ENCODE data around the gene IGBP1. TPM values are rescaled to one million over a fixed set of nuclear protein-coding genes. Genes with fewer than 3 reads are reported as not detected.

IGBP1 gene
- total RNA-seq, 1 experiment from 2014 or later: 50.7 TPM

DNA sequence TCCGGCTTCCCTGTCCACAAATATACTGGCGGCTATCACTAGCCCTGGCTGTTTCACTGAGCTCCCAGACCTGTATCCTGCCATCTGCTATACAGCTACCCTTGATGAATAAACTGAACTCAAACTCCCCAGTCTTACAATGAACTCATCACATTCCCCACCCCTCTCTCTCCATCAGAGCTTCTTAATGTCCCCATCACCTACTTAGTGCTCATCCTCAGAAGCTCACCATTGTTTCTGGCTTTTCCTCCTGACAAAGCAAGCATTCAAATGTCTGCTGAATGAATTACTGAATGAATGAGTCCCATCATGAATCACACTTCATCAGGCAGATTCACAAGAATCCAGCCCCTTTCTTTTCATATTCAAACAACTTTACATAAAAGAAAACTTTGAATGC, 38.4 kb downstream of the IGBP1 start:
- DNase-seq (ENCODE audit: low read depth, low spot score): no peak
- Histone ChIP-seq H3K4me2 (ENCODE audit: low read length) (no peak overlapping the region), H3K9me2 (ENCODE audit: insufficient read depth) (no peaks in the 10 kb centered on the region), H3K9me3 (ENCODE audit: control insufficient read depth in 1 of 2, insufficient read depth in 1 of 2, low read depth in 1 of 2, low read length in 2 of 2) (no peaks in the 10 kb centered on the region), H4K20me1 (ENCODE audit: insufficient read depth) (no peaks in the 10 kb centered on the region), H3K79me2 (ENCODE audit: insufficient read depth, low read length) (no peaks in the 10 kb centered on the region), H3K4me1 (ENCODE audit: control insufficient read depth in 1 of 2, insufficient read depth in 2 of 2, low read length in 2 of 2) (peaks cover 4 to 49% of the 10 kb centered on the region in 2 experiments; a peak in 3 of 4 replicates), H2AFZ (ENCODE audit: low read depth, low read length, poor library complexity, severe bottlenecking) (no peak overlapping the region), H3K4me3 (replicated peaks in 1 of 2; ENCODE audit: low read depth in 1 of 2, low read length in 2 of 2) (no peak overlapping the region), H3K27ac (ENCODE audit: low read depth, low read length) (no peak overlapping the region), H3K27me3 (ENCODE audit: insufficient read depth, low read length) (no peaks in the 10 kb centered on the region), H3K9ac (ENCODE audit: low read length) (no peak overlapping the region), H3K36me3 (ENCODE audit: control insufficient read depth in 1 of 2, insufficient read depth in 2 of 2, low read length in 2 of 2) (no peaks in the 10 kb centered on the region; a peak in 1 of 4 replicates)
- TF ChIP-seq EZH2 (IDR thresholded peaks at IDR 0.05): no peak
- no peak for TF ChIP-seq ZFX (IDR thresholded peaks at IDR 0.05)
- TF ChIP-seq SP1 (IDR thresholded peaks at IDR 0.05; ENCODE audit: low read depth): no peak
- TF ChIP-seq, protein P1, sequence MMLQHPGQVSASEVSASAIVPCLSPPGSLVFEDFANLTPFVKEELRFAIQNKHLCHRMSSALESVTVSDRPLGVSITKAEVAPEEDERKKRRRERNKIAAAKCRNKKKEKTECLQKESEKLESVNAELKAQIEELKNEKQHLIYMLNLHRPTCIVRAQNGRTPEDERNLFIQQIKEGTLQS (IDR thresholded peaks at IDR 0.05): no peak
- TF ChIP-seq, protein P2, sequence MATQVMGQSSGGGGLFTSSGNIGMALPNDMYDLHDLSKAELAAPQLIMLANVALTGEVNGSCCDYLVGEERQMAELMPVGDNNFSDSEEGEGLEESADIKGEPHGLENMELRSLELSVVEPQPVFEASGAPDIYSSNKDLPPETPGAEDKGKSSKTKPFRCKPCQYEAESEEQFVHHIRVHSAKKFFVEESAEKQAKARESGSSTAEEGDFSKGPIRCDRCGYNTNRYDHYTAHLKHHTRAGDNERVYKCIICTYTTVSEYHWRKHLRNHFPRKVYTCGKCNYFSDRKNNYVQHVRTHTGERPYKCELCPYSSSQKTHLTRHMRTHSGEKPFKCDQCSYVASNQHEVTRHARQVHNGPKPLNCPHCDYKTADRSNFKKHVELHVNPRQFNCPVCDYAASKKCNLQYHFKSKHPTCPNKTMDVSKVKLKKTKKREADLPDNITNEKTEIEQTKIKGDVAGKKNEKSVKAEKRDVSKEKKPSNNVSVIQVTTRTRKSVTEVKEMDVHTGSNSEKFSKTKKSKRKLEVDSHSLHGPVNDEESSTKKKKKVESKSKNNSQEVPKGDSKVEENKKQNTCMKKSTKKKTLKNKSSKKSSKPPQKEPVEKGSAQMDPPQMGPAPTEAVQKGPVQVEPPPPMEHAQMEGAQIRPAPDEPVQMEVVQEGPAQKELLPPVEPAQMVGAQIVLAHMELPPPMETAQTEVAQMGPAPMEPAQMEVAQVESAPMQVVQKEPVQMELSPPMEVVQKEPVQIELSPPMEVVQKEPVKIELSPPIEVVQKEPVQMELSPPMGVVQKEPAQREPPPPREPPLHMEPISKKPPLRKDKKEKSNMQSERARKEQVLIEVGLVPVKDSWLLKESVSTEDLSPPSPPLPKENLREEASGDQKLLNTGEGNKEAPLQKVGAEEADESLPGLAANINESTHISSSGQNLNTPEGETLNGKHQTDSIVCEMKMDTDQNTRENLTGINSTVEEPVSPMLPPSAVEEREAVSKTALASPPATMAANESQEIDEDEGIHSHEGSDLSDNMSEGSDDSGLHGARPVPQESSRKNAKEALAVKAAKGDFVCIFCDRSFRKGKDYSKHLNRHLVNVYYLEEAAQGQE (IDR thresholded peaks at IDR 0.05; ENCODE audit: low read depth): no peak
- TF ChIP-seq SRF (IDR thresholded peaks at IDR 0.05; ENCODE audit: low read depth): no peak
- no peak for TF ChIP-seq FOSL1 (IDR thresholded peaks at IDR 0.05; ENCODE audit: low read depth)
- TF ChIP-seq SIN3A (IDR thresholded peaks at IDR 0.05; ENCODE audit: low read depth): no peak
- no peak for TF ChIP-seq JUND (IDR thresholded peaks at IDR 0.05)
- no peak for TF ChIP-seq TCF7L2 (IDR thresholded peaks at IDR 0.05; ENCODE audit: borderline replicate concordance, extremely low read depth, insufficient read depth, insufficient read length)
- TF ChIP-seq CBX3 (IDR thresholded peaks at IDR 0.05; ENCODE audit: low read depth): no peak
- TF ChIP-seq, protein P3, sequence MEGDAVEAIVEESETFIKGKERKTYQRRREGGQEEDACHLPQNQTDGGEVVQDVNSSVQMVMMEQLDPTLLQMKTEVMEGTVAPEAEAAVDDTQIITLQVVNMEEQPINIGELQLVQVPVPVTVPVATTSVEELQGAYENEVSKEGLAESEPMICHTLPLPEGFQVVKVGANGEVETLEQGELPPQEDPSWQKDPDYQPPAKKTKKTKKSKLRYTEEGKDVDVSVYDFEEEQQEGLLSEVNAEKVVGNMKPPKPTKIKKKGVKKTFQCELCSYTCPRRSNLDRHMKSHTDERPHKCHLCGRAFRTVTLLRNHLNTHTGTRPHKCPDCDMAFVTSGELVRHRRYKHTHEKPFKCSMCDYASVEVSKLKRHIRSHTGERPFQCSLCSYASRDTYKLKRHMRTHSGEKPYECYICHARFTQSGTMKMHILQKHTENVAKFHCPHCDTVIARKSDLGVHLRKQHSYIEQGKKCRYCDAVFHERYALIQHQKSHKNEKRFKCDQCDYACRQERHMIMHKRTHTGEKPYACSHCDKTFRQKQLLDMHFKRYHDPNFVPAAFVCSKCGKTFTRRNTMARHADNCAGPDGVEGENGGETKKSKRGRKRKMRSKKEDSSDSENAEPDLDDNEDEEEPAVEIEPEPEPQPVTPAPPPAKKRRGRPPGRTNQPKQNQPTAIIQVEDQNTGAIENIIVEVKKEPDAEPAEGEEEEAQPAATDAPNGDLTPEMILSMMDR (IDR thresholded peaks at IDR 0.05 in 2 of 3, conservative IDR thresholded peaks at IDR 0.05 in 1 of 3; ENCODE audit: borderline replicate concordance in 1 of 3, insufficient read depth in 1 of 3, low read depth in 2 of 3, low read length in 2 of 3): no peak
- TF ChIP-seq ELF1 (IDR thresholded peaks at IDR 0.05; ENCODE audit: borderline replicate concordance, low read depth): no peak
- ChIA-PET RAD21 (ENCODE audit: low non-redundant PET in 1 of 2, low total read pairs in 2 of 2, uncharacterized antibody in 2 of 2, unreplicated experiment in 2 of 2) (no interaction called here), CTCF (interaction anchor here (1.1 kb wide), 1 partner anchor 38 kb away, joined by 4 read pairs; no protein-coding TSS in a partner anchor), POLR2A (interaction anchor here (0.7 kb wide), 2 partner anchors 24 to 118 kb away, joined by 3 read pairs; partner anchors contain the start of genes KIF4A and PDZD11)
- BruUV-seq (replicated peaks): no TSS peak
- intact Hi-C loops (cut with micrococcal nuclease): no loop called here
- no peak for ATAC-seq

Measured in HCT116 (cell line).